Right ventricle myocardium inferior (tissue), 1 donor: Measurements from ENCODE around the gene IP6K1. TPM values are rescaled to one million over a fixed set of nuclear protein-coding genes. Genes with fewer than 3 reads are reported as not detected.
"Not testable (repeated sequence)": the region's sequence is repeated elsewhere in the genome, so short reads cannot be mapped to it uniquely, and the experiment has no call there.

Source experiments
- ATAC-seq: fragments of 200-7000 bp; cut with Tn5 transposase; one replicate; pipeline ENCODE4 v1.9.1; 2020; ENCODE audit warnings: mild to moderate bottlenecking, moderate library complexity
- DNase-seq: peaks from one replicate; pipeline ENCODE4 v3.0.0; 2021; ENCODE audit errors: missing footprints
- intact Hi-C: fragments of 100-400 bp; cut with DNase I; formaldehyde crosslinking; loops from one replicate; pipeline ENCODE4 v1.11.0; 2022
- total RNA-seq: library from RNA; stranded (reverse); fragmentation: NEBNext Ultra II Directional; extraction: Animal tissue kit (Norgen Biotek cat#: 25700); gene quantifications from one replicate; pipeline ENCODE4 v1.2.1, GENCODE V29; 2021
- donor health status: DM: no; HTN: yes; CAD: no; lungs with severe emphysema.

The IP6K1 gene
- total RNA-seq, 1 donor from 2014 or later, result 19.0 TPM

DNA sequence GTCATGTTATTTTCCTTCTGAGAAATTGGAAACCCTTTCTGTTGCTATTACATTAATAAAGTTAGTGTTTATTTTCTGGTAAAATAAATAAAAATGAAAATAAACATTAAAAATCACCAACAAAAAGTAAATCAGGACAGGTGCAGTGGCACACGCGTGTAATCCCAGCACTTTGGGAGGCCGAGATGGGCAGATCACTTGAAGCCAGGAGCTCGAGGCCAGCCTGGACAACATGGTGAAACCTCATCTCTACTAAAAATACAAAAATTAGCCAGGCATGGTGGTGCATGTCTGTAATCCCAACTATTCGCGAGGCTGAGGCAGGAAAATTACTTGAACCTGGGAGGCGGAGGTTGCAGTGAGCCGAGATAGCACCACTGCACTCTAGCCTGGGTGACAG, 10.2 kb downstream of the IP6K1 start:
- DNase-seq, ATAC-seq, intact Hi-C loops: not testable (repeated sequence)

DNA sequence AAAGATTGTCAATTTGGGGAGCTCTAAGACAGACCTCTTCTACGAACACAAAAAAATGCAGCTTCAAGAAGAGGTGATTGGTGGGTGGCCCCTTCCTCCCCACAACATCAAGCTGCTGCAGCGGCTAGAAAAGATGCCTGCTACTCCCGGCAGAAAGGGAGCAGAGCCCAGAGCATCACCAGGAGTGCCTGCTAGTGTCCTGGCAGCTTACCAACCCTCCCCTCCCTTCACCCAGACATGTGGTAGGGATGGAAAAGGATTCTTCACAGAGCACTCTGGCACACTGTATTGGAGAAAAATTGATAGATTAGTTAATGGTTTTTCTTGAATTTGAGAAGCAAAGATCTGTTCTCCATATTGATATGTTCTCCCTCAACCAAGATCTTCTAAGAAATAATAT, 10.8 kb downstream of the IP6K1 start:
- DNase-seq (no peak), ATAC-seq (no peak)
- intact Hi-C loops, result no loop called here

DNA sequence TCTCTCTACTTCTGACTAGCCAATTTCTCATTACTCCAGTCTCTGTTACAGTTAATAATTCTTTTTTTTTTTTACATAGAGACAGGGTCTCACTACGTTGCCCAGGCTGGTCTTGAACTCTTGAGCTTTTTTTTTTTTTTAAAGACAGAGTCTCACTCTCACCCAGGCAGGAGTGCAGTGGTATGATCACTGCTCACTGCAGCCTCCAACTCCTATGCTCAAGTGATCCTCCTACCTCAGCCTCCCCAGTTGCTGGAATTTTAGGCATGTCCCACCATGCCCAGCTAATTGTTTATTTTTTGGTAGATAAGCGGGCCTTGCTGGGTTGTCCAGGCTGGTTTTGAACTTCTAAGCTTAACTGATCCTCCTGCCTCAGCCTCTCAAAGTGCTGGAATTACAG, 13.6 kb downstream of the IP6K1 start:
- no peak for DNase-seq
- no peak for ATAC-seq
- intact Hi-C loops, result no loop called here

DNA sequence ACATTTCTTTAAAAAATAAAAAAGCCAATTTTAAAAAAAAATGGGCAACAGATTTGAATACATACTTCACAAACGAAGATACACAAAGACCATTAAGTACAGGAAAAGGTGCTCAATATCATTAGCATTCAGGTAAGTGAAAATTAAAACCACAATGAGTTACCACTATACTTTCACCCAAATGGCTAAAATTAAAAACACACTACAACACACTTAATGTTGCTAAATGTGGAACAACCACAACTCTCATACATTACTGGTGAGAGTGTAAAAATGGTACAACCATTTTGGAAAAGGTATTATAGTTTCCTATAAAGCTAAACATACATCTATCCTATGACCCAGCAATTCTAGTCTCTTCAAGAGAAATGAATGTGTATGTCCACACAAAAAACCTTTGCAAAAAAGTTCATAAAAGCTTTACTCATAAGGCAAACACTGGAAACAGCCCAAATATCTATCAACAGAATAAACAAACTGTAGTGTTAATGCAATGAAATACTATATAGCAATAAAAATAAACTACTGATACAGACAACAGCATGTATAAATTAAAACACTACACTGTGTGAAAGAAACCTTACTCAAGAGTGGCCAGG, 14.9 kb downstream of the IP6K1 start:
- no peak for DNase-seq
- intact Hi-C loops, result no loop called here
- ATAC-seq, result no peak

DNA sequence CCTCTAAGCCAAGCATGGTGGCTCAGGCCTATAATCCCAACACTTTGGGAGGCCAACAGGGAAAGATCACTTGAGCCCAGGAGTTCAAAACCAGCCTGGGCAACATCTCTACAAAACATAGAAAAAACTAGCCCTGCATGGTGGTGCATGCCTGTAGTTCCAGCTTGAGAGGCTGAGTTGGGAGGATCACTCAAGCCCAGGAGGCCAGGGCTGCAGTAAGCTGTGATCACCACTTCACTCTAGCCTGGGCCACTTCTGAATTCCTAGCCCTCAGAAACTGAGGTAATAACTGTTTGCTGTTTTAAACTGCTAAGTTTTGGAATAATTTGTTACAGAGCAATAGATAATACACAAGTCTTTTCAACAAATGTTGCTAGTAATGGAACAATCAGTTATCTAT, 16.4 kb downstream of the IP6K1 start:
- DNase-seq (no peak), ATAC-seq (no peak)
- intact Hi-C loops, result no loop called here

DNA sequence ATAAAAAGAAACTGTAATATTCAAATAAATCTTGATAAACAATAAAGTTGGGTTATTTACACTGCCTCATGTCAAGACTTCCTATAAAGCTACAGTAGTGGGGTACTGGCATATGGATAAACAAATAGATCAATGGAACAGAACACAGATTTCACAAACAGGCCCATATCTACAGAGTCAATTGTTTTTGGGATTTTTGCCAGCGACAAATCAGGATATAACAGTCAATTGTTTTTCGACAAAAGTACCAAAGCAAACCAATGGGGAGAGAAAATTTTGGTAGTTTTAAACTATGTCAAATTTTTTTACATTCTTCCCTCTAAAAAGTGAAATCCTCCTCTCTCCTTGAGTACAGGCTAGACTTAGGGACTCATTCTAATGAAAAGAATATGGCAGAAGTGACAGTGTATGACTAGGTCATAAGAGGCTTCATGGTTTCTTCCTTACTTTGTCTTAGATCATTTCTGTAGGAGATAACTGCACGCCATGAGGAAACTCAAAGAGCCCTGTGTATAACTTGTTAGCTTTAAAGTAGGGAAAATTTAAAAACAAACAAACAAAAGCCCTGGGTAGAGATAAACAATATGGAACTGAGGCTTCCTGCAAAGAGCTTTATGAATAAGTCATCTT, 16.9 kb downstream of the IP6K1 start:
- intact Hi-C loops, result no loop called here
- ATAC-seq (no peak), DNase-seq (no peak)

DNA sequence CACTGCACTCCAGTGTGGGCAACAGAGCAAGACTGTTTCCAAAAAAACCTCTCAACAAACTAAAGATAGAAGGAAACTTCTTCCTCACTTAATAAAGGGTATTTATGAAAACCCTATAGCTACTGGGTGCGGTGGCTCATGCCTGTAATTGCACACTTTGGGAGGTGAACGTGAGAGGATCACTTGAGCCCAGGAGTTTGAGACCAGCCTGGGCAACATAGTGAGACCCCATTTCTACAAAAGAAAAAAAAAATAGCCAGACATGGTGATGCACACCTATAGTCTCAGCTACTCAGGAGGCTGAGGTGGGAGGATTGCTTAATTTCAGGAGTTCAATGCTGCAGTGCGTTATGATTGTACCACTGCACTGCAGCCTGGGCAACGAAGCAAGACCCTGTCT, 22.4 kb downstream of the IP6K1 start:
- ATAC-seq (no peak), DNase-seq (no peak)
- intact Hi-C loops, result no loop called here

DNA sequence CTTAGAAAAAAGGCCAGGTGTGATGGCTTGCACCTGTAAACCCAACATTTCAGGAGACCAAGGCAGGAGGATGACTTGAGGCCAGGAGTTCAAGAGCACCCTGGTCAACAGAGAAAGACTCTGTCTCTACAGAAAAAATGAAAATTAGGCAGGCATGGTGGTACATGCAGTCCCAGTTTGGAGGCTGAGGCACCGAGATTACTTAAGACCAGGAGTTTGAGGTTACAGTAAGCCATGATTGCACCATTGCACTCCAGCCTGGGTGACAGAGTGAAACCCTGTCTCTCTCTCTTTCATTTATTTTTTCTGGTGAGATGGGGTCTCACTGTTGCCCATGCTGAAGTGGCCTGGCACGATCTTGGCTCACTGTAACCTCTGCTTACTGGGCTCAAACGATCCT, 24.7 kb downstream of the IP6K1 start:
- intact Hi-C loops, result no loop called here
- no peak for ATAC-seq
- DNase-seq, result no peak

DNA sequence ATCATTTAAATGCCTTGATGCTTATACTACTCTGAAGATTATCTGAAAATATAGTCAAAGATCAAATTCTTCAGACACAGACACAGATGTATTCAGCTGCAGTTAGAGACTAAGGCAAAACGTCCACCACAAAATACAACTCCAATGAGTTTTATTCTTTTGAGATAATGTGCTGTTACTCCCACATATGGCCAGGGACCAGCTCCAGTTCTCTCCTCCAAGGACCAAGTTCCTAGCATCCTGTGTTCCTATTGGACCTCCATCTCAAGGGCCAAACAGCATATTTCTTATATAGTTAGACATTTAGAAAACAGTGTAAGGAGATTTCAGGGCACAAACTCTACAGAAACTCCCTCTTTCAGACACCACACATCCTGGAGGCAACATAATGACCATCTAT, 27.1 kb downstream of the IP6K1 start:
- intact Hi-C loops, result no loop called here
- no peak for ATAC-seq
- no peak for DNase-seq

DNA sequence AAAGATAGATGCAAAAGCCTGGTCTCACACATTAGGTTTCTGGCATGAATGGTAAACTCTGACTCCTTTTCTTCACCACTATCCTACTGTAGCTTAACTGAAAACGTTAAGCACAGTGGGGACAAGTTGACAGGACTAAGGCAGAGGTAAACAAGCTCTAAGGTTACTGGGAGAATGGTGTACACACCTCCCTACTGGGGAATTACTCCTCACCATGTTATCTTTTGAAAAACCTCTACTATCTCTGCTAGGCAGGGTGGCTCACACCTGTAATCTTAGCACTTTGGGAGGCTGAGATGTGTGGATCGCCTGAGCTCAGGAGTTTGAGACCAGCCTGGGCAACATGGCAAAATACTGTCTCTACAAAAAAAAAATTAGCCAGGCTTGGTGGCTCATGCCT, 29.1 kb downstream of the IP6K1 start:
- intact Hi-C loops, result no loop called here
- DNase-seq (no peak), ATAC-seq (no peak)

DNA sequence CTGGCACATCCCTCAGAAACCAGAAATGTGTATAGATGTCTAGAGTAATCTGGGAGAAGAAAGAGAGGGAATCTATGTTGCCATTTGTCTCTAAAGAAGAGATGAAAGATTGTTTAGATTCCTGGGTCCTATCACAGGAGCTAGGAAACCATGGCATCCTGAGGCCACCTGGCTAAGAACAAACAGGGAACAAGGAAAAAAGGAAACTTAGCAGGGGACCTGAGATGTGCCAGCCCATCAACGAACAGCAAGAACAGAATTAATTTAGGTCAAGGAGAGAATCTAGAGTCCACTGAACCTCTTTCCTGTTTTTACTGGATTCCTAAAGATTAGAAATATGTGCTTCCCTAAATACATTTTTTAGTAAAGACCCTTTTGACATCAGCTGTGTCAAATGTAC, 30.3 kb downstream of the IP6K1 start:
- DNase-seq (no peak), ATAC-seq (no peak)
- intact Hi-C loops, result no loop called here

DNA sequence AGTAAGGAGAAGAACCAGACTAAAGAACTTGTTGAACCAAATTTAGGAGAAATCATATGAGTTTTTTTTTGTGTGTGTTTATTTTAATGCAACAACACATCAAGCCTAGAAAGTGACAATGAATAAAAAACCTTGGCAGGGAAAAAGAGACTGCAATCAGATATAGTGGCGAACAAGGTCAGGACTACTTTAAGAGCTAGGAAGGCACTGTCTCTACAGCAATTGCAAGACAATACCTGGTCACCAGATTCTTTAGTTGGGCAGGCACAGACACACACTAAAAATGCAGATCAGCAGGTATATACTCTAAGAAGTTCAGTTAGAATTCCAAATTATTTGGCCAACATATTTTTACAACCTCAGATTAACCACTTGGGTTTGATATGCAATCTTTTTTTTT, 31.8 kb downstream of the IP6K1 start:
- DNase-seq (no peak), ATAC-seq (no peak)
- intact Hi-C loops, result no loop called here

DNA sequence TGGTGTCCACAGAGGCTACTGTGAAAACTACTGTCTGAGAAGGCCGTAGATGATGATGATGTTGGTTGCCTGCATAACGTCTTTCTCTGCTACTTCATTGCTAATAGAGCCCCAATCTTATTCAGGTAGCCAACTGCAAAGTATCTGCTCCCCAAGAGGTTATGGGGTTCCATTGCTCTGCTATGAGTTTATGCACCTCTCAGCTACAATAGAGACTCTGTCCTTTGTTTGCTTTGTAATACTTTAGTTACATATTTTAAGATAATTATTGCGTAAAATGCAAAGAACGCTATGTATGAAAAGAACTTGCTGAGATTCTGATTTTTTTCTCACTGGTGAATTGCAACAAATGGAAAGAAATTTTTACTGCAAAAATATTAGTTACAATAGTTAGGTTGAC, 34.8 kb downstream of the IP6K1 start:
- ATAC-seq, result no peak
- intact Hi-C loops, result no loop called here
- no peak for DNase-seq

DNA sequence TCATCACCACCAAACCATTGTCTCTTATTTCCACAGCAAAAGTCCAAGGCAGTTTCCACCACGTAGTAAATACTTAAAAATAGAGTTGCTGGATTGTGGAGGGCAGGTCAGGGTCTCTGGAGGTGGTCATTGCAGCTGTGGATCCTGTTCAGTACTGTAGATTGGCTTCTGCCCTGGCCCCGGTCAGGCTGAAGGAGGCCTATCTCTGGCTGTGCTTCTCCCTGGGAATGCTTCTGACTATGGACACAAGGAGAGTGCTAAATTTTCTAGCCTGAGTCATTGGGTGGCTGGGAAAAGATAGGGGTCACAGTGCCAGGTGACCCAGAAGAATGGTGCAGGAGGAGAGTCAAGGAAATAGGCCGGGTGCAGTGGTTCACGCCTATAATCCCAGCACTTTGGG, 36.3 kb downstream of the IP6K1 start:
- ATAC-seq, result no peak
- intact Hi-C loops, result no loop called here
- no peak for DNase-seq

DNA sequence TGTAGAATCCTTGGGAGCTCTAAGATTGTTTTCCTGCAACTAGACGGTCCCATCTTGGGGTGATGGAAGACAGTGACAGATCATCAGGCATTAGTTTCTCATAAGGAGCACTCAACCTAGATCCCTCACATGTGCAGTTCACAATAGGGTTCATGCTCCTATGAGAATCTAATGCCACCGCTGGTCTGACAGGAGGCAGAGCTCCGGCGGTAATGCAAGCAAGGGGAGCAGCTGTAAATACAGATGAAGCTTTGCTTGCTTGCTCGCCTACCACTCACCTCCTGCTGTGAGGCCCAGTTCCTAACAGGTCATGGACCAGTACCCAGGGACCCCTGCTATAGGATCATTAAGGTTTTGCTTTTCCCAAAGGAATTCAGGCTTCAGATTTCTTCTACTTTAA, 37.5 kb downstream of the IP6K1 start:
- DNase-seq, ATAC-seq, intact Hi-C loops: not testable (repeated sequence)

DNA sequence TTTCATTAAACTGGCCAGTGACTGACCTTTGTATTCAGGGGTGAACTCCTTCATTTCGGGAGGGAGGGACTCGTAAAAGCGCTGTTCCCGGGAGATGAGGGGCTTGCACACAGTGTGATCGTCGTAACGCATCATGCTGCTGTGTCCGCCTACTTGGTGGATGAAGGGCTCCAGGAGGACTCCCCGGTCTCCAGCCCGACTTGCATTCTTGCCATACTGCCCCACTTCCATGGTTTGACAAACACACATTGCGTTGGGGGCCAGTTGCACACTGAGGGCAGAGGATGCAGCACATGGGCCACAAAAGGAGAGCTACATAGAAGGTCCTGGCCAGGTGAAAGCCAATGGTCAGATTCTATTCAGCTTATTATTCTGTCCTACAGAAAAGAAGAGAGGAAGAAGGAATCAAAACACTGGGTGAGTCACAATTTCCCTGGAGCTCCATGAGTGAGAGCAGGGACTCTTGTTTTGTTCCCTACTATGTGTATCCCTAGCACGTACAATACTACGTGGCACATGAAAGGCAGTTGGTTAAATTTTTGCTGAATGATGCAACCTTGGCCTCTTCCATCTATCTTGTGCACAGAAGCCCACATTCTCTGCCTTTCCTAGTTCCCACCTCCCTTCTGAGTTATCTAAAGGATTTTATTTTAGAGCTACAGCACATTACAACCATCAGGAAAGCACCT, 38.4 kb downstream of the IP6K1 start:
- intact Hi-C loops, result no loop called here
- ATAC-seq, result no peak
- no peak for DNase-seq

DNA sequence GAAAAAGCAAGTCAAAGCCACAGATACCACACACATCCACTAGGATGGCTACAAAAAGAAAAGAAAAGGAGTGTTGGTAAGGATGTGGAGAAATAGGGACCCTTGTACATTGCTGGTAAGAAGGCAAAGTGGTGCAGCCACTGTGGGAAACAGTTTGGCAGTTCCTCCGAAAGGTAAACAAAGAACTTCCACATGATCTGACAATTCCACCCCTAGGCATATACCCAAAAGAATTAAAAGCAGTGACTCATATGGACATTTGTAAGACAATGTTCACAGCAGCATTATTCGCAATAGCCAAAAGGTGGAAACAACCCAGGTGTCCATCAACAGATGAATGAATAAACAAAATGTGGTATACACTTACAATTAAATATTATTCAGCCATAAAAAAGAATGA, 40.4 kb downstream of the IP6K1 start:
- intact Hi-C loops, result no loop called here
- ATAC-seq (no peak), DNase-seq (no peak)

DNA sequence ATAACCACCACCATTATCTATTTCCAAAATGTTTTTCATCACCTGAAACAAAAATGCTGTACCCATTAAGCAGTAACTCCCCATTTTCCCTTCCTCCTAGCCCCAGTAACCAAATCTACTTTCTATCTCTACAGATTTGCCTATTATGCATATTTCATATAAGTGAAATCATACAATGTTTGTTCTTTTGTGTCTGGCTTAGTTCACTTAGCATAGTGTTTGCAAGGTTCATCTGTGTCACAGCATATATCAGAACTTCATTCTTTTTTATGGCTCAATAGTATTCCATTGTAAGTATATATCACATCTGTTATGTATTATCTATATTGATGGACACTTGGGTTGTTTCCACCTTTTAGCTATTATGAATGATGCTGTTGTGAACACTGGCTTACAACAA, 45.9 kb downstream of the IP6K1 start:
- DNase-seq (no peak), ATAC-seq (no peak)
- intact Hi-C loops, result no loop called here

DNA sequence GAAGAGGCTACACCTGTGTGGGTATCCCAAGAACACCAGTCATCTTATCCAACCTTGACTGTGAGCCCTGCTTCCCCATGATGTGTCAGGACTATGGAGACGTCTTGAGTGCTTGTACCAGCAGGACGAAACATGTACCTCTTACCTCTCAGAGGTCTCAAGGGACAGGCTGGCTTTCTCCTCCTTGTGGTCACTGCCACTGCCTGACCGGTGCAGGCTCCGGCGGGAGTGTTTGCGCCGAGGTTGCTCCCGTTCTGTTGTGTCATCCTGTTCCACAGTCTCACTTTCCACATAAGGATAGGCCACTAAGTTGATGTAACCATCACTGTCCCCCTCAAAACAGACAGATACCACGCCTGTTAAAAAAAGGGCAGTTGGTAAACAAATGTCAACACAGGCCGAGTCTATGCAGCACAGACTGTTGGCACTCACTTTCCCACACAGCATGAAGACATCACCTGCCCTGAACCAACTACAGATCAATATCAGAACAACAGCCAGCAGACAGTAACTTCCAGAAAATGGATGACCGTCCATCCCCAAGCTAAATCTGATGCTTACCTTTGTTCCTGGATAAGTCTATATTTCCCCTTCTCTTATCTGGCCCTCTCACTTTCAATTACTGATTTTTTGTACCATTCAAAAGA, 48.2 kb downstream of the IP6K1 start:
- intact Hi-C loops, result no loop called here
- no peak for ATAC-seq
- no peak for DNase-seq

DNA sequence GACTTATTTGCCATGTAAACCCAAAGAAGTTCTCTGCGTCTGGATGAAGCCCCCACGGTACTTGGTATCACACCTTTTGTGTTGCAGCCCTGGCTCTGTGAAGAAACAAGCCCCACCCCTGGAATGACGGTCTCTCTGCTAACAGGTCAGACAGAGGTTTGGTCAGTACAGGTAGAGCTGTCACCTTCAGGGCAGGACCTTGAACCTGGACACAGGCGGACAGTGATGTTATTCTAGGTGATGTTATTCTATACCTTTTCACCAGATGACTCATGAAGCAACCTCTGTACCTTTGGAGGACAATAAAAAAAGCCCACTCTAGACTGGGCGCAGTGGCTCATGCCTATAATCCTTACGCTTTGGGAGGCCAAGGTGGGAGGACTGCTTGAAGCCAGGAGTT, 51.6 kb downstream of the IP6K1 start:
- ATAC-seq, result no peak
- intact Hi-C loops, result no loop called here
- DNase-seq, result no peak
